ENCODE results near the gene POFUT1.

The POFUT1 gene

DNA sequence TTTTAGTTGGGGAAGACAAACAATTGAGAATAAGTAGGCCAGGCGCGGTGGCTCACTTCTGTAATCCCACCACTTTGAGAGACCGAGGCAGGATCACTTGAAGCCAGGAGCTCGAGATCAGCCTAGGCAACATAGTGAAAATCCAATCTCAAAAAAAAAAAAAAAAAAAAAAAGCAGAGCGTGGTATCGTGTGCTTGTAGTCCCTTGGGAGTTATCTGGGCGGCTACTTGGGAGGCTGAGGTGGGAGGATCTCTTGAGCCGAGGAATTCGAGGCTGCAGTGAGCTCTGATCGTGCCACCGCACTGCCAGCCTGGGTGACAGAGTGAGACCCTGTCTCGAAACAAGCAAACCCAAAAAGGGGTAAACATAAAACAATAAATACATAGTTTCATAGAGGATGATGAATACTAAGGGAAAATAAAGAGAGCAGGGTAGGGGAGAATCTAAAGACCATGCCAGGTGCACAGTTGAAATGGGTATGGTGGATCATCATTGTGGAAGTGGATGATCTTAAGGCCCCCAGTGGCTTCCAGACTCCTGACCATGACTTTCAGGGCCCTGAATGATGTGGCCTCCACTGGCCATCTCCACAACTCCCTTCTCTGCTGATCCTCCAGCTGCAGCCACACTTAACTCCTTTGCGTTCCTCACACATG lies 947 bp downstream of the POFUT1 start:
- no peak for DNase-seq

DNA sequence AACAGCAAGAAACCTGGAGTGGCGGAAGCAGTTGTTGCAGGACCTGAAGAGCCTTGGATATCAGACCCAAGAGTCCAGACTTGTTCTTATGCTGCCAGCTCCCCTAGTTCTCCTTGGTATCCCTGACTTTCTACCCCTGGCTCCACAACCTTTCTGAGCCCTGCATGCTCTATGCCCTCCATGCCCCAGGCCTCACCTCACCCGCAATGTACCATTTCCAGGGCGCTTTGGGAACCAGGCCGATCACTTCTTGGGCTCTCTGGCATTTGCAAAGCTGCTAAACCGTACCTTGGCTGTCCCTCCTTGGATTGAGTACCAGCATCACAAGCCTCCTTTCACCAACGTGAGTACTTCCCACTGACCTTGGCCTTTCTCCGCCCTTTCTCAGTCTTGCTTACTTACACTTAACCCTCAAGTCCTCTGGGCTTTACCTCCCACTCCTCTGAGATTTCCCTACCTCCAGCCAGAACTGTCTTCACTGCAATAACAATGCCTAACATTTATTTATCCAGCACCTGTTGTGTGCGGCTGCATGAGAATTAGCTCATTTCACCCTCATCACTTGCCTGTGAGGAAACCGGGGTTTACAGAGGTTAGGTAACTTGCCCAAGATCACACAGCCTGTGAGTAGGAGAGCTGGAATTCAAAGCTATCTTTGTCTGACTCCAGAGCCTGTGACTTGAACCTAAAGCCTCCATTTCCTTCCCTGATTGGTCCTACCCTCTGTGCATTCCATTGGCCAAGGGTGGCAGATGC lies 2.3 kb downstream of the POFUT1 start:
- no peak for DNase-seq

- no peak for DNase-seq
Measured at GRCh38 chr20:32213870-32214269, 6.2 kb downstream of the POFUT1 start.

DNA sequence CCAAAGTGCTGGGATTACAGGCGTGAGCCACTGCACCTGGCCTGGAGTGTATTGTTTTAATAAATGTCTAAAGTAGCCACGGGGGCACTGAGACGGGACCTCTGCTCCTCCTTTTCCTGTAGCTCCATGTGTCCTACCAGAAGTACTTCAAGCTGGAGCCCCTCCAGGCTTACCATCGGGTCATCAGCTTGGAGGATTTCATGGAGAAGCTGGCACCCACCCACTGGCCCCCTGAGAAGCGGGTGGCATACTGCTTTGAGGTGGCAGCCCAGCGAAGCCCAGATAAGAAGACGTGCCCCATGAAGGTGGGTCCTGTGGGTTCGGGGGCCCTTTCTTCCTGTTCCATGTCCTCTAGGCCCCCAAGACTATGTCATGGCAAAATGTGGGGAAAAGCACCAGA lies 7.5 kb downstream of the POFUT1 start:
- DNase-seq = no peak

GRCh38 chr20:32215729-32216128 lies 8.0 kb downstream of the POFUT1 start:
- no peak for DNase-seq

GRCh38 chr20:32216179-32217142 lies 8.8 kb downstream of the POFUT1 start:
- no peak for DNase-seq

DNA sequence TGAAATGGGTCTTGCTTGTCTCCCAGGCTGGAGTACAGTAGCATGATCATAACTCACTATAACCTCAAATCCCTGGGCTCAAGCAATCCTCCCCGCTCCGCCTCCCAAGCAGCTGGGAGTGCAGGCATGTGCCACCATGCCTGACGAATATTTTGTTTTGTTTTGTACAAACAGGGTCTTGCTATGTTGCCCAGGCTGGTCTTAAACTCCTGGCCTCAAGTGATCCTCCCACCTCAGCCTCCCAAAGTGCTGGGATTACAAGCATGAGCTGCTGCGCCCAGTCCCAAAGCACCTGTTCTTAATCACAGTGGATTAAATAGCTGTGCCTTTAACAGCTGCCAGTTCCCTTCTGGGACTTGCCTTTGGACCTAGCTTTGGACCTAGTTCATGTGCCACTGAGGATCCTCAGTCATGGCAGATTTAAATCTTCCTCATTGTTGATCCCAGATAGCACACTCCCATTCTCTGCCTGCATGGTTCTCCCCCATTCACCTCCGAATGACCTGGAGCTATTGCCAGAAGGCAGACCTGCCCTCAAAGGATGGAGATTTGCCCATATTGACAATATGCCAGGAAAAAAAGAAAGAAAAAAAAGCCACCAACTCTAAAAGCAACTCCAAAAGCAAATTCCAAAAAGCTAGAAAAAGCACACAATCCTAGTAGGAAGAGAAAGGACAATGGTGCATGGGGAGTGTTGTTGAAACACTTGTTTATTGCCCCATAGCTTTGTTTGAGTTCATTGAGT lies 10.6 kb downstream of the POFUT1 start:
- no peak for DNase-seq

DNA sequence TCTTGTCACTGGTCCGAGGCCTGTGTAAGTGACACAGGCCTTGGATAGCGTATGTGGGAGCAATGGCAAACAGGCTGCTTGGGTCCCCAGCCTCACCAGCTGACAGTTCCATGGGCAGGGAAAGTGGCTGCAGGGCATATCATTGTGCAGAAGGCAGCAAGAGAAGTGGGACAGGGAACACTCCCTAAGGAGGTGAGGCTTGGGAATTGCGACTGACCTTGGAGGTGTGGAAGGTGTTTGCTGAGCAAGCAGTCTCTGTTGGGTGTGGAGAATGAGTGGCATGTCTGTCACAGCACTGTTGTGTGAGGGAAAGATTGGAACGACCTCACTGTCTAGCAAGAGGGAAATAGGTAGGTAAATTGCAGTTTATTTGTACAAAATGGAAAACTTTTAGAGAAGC lies 16.8 kb downstream of the POFUT1 start:
- no peak for DNase-seq

GRCh38 chr20:32226391-32226790 lies 18.7 kb downstream of the POFUT1 start:
- DNase-seq = no peak

GRCh38 chr20:32227306-32227705 lies 19.6 kb downstream of the POFUT1 start:
- no peak for DNase-seq

DNA sequence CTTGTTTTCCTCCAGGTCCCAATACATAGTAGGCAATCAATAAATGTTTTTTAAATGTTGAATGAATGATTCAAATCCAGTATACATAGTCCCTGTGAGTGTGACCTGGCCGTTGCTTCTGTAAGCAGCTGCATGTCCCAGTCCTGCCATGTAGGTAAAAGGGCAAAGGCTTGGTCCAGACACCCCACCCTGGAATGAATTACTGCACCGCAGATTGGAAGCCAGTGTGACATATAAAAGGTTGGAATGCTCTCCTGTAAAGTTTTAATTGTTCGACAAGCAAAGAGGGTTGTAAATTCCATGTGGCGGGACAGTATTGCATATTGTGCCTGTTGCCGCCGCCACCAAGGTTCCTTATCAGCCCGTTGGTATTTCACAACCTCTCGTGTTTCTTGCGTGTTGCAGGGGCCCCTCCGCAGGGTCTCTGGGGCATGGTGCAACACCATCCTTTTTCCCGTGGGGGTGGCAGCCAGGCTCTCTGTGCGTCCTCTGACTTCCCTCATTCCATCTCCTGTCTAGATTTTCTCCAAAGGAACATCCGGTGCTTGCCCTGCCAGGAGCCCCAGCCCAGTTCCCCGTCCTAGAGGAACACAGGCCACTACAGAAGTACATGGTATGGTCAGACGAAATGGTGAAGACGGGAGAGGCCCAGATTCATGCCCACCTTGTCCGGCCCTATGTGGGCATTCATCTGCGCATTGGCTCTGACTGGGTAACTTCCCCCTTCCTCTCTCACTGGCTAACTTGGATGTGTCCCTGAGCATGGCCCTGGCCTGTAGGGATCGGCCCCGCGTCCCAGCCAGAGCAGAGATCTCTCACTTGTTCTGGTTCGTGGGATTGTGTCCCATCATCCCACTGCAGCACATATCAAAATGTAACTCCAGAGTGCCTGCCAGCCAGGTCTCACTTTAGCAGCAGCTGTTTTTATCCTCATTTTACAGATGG lies 20.3 kb downstream of the POFUT1 start:
- DNase-seq = no peak

DNA sequence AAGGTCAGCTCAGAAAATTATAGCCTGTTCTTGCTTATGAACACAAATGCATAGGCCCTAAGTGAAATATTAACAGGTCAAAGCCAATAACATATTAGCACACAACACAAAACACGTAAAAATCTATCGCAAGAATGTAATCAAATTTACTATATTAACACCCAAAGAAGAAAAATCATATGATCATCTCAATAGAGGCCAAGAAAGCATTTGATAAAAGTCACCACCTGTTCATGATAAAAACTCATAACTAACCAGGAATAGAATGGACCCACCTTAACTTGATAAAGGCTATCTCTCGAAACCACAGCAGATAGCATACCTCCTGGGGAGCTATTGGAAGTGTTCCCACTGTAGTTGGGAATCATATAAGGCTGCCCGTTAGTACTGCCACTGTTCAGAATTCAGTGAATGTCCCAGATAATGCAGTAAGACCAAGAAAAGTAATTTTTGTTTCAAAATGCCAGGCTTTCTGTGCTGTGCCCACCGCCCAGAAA lies 21.6 kb downstream of the POFUT1 start:
- no peak for DNase-seq

DNA sequence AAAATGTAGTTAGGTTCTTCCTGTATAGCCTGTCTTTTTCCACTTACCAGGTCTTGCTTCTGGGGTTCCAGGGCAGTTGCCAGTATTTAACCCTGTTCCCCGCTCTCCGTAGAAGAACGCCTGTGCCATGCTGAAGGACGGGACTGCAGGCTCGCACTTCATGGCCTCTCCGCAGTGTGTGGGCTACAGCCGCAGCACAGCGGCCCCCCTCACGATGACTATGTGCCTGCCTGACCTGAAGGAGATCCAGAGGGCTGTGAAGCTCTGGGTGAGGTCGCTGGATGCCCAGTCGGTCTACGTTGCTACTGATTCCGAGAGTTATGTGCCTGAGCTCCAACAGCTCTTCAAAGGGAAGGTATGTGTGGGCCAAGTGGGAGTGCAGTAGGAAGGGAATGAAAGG lies 23.0 kb downstream of the POFUT1 start:
- no peak for DNase-seq

GRCh38 chr20:32231245-32231644 lies 23.6 kb downstream of the POFUT1 start:
- DNase-seq = no peak

DNA sequence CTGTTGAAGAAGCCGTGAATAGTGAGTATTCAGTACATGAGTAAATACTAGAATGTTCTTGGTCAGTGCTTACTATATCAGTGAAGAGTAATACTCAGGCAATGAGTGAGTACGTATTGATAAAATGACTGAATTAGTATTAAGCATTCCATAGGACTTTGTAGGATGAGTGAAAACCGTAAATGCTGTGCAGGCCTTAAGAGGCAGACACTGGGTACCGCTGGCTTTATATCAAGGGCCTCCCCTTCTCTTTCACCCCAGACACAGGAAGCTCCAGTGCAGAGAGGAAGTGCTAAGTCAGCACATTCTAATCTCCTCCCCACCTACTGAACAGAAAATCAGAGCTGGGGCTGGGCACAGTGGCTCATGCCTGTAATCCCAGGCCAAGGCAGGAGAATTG lies 24.2 kb downstream of the POFUT1 start:
- peak; percentile 83 for DNase-seq

DNA sequence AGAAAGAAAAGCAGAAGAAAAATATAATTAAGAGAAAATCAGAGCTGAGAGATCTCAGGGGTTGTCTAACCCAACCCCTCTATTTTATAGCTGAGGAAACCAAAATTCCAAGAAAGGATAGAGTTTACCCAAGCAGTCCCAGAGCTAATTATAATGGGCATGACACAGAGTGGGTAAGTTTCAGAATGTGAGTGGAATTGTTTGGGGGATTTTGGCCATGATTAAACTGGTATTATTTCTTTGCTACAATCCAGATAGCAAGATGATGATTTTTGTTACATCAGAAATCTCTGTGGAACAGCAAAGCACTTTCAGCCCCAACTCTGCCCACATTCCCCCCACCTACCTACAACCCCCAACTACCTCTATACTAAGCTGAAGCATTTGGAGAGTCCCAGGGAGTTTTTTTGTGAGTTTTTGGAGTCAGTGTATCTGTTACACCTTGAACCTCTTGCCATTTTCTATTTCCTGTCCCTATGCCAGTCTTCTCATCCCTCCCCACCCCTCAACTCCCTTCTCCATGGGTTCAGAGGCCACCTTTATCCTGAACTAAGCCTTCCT lies 24.7 kb downstream of the POFUT1 start:
- DNase-seq = no peak

GRCh38 chr20:32233286-32233685 lies 25.6 kb downstream of the POFUT1 start:
- DNase-seq = no peak

DNA sequence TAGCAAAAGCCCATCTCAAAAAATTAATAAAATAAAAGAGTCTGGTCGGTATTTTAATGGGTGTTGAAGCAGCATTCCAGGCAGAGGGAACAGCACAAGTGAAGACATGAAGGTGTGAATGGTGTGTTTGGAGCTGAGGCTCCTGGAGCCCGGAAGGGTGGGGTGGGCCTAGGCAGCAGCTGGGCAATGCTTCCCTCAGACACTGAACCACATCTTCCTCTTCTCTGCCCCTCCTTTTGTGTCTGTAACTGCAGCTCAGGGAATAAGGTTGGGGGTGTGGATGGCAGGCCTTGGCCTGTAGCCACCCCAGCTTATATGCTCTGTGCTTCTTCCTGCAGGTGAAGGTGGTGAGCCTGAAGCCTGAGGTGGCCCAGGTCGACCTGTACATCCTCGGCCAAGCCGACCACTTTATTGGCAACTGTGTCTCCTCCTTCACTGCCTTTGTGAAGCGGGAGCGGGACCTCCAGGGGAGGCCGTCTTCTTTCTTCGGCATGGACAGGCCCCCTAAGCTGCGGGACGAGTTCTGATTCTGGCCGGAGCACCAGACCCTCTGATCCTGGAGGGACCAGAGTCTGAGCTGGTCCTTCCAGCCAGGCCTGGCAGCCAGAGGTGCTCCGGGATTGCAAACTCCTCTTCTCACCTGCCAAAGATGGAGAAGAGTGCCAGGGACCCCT lies 26.6 kb downstream of the POFUT1 start:
- no peak for DNase-seq

GRCh38 chr20:32235331-32236047 lies 27.8 kb downstream of the POFUT1 start:
- no peak for DNase-seq

GRCh38 chr20:32236048-32236533 lies 28.4 kb downstream of the POFUT1 start:
- DNase-seq = no peak
